CD4-positive, alpha-beta T cell (primary cell): ENCODE measurements around the gene PTF1A. TPM values are rescaled to one million over a fixed set of nuclear protein-coding genes. Genes with fewer than 3 reads are reported as not detected.

ENCODE experiments used
- ATAC-seq: fragments of 200-7000 bp; cut with Tn5 transposase; one replicate; pipeline ENCODE4 v1.10.0; 2022; ENCODE audit warnings: mild to moderate bottlenecking; ENCODE audit not compliant: poor library complexity
- CTCF ChIA-PET: fragments of 350-600 bp; sonication (Branson Sonifier 250); formaldehyde crosslinking; loops from one replicate; lab custom pipeline; 2021; ENCODE audit warnings: antibody characterized with exemption, inconsistent platforms; lab: Charles Lee
- POLR2A ChIA-PET: fragments of 350-600 bp; sonication (Branson Sonifier 250); formaldehyde crosslinking; loops from one replicate; lab custom pipeline; 2021; ENCODE audit warnings: antibody characterized with exemption, inconsistent platforms; lab: Charles Lee
- DNase-seq, 14 experiments: peaks; one replicate each; pipeline ENCODE4 v3.0.0-alpha.2; 2013 to 2020; ENCODE audit warnings: mixed read lengths in 2 of 14
- H3K27ac ChIP-seq, 2 donors: one replicate each; pipeline versions ENCODE4 v1.5.1 to v1.7.0; 2013; ENCODE audit warnings: low read length in 2 of 2, low read depth in 1 of 2, mild to moderate bottlenecking in 1 of 2
- H3K27me3 ChIP-seq, 2 experiments: 1 replicate in 1 of 2; 2 replicates in 1 of 2; pipeline versions ENCODE4 v1.6.1 to v1.7.0; 2013; ENCODE audit warnings: low read length in 2 of 2, control low read depth in 1 of 2, mild to moderate bottlenecking in 1 of 2, moderate library complexity in 1 of 2; ENCODE audit not compliant: insufficient read depth in 2 of 2, control insufficient read depth in 1 of 2
- H3K36me3 ChIP-seq: one replicate; pipeline ENCODE4 v1.6.1; 2013; ENCODE audit warnings: low read length, control low read depth; ENCODE audit not compliant: insufficient read depth
- H3K4me1 ChIP-seq: one replicate; pipeline ENCODE4 v1.6.1; 2013; ENCODE audit warnings: low read length, control low read depth; ENCODE audit not compliant: insufficient read depth
- H3K4me3 ChIP-seq: one replicate; pipeline ENCODE4 v1.5.1; 2013; ENCODE audit warnings: mild to moderate bottlenecking, low read length, moderate library complexity
- H3K9me3 ChIP-seq, 2 experiments: 1 replicate in 1 of 2; 2 replicates in 1 of 2; pipeline versions ENCODE4 v1.6.1 to v1.7.0; 2013; ENCODE audit warnings: low read length in 2 of 2, mild to moderate bottlenecking in 2 of 2, control low read depth in 1 of 2, moderate library complexity in 1 of 2; ENCODE audit not compliant: control insufficient read depth in 1 of 2, insufficient read depth in 1 of 2
- H3K27ac Mint-ChIP-seq: one replicate; pipeline ENCODE4 v1.8.0; 2020; ENCODE audit warnings: mixed read lengths
- H3K27me3 Mint-ChIP-seq: one replicate; pipeline ENCODE4 v1.8.0; 2021; ENCODE audit warnings: mixed read lengths
- H3K36me3 Mint-ChIP-seq: one replicate; pipeline ENCODE4 v1.8.0; 2021; ENCODE audit warnings: low read depth, mixed read lengths
- H3K4me1 Mint-ChIP-seq: one replicate; pipeline ENCODE4 v1.8.0; 2021; ENCODE audit warnings: low read depth, mixed read lengths
- H3K4me3 Mint-ChIP-seq: one replicate; pipeline ENCODE4 v1.8.0; 2020; ENCODE audit warnings: mild to moderate bottlenecking, mixed read lengths
- H3K9me3 Mint-ChIP-seq: one replicate; pipeline ENCODE4 v1.8.0; 2020; ENCODE audit warnings: mixed read lengths
- intact Hi-C, 2 experiments: fragments of 100-400 bp; cut with DNase I in 1 of 2; cut with micrococcal nuclease in 1 of 2; formaldehyde crosslinking; loops; one replicate each; pipeline versions ENCODE4 v1.15.1 to v1.9.0; 2023 to 2025; cut with DNase I, micrococcal nuclease
- total RNA-seq, 174 experiments: library from RNA in 2 of 174; stranded (reverse) in 2 of 174; gene quantifications; one replicate each; pipeline ENCODE4 v1.2.3 and lab custom pipeline; 2021 to 2026
- TF ChIP-seq, protein P1 (sequence below): fragments of 200-600 bp; IDR thresholded peaks from one replicate; pipeline ENCODE4 v1.8.0; 2022; ENCODE audit warnings: antibody characterized with exemption, mild to moderate bottlenecking

PTF1A gene
- total RNA-seq, 2 experiments from 2014 or later, result not detected

DNA sequence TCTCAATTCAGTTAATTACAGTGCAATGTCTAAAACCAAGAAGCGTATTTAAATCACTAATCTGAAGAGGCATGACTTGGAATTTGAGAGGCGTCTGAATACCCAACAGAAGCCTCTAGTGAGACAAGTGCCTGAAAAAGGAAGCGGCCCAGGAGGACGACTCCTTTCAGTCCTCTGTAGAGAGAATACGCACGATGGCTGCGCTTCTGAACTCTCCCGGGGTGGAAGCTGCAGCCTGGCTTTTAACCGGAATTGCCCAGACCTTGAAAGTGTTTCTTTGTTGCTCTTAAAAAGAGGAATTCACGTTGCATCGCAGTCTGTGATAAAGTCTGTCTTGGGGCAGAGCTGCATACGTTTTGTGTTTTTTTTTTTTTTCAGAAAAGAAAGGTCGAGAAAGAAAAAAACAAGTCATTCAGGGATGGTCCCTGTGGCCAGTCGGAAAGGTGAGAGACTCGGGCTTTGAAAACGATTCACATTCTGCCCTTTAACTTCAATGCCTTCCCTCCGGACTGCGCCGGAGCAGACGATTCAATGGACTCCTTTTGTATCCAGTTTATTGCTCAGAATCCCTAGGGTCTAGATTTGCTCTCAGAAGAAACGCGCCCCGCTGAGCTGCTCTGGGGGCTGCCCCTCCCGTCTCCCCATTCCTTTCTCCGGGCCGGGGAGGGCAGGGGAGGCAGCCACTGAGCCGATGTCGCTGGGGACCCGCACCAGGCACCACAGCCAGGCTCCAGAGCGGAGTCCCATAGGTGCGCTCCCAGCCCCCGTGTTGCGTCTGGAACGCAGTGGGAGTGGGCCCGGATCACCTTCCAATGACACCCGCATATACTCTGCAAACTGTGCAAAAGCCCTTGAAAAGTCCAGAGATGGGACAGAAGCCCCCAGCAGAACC, 994 bp upstream of the PTF1A start:
- Mint-ChIP-seq H3K27ac (no peak overlapping the region), H3K4me3 (no peak overlapping the region), H3K36me3 (no peaks in the 10 kb centered on the region), H3K4me1 (no peaks in the 10 kb centered on the region), H3K27me3 (peaks cover 65% of the 10 kb centered on the region), H3K9me3 (no peaks in the 10 kb centered on the region)
- no peaks in the 10 kb centered on the region for H3K36me3 ChIP-seq
- POLR2A ChIA-PET, result no interaction called here
- CTCF ChIA-PET, result no interaction called here
- H3K4me3 ChIP-seq, result no peak overlapping the region
- intact Hi-C loops, result no loop called here
- H3K9me3 ChIP-seq, result peaks cover 0 to 5% of the 10 kb centered on the region in 2 experiments
- H3K27ac ChIP-seq, result no peak overlapping the region
- H3K4me1 ChIP-seq, result peaks cover 2% of the 10 kb centered on the region
- ATAC-seq (no peak), DNase-seq (no peak)
- TF ChIP-seq, protein P1, sequence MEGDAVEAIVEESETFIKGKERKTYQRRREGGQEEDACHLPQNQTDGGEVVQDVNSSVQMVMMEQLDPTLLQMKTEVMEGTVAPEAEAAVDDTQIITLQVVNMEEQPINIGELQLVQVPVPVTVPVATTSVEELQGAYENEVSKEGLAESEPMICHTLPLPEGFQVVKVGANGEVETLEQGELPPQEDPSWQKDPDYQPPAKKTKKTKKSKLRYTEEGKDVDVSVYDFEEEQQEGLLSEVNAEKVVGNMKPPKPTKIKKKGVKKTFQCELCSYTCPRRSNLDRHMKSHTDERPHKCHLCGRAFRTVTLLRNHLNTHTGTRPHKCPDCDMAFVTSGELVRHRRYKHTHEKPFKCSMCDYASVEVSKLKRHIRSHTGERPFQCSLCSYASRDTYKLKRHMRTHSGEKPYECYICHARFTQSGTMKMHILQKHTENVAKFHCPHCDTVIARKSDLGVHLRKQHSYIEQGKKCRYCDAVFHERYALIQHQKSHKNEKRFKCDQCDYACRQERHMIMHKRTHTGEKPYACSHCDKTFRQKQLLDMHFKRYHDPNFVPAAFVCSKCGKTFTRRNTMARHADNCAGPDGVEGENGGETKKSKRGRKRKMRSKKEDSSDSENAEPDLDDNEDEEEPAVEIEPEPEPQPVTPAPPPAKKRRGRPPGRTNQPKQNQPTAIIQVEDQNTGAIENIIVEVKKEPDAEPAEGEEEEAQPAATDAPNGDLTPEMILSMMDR, result no peak
- peaks cover 43 to 65% of the 10 kb centered on the region in 2 experiments for H3K27me3 ChIP-seq

DNA sequence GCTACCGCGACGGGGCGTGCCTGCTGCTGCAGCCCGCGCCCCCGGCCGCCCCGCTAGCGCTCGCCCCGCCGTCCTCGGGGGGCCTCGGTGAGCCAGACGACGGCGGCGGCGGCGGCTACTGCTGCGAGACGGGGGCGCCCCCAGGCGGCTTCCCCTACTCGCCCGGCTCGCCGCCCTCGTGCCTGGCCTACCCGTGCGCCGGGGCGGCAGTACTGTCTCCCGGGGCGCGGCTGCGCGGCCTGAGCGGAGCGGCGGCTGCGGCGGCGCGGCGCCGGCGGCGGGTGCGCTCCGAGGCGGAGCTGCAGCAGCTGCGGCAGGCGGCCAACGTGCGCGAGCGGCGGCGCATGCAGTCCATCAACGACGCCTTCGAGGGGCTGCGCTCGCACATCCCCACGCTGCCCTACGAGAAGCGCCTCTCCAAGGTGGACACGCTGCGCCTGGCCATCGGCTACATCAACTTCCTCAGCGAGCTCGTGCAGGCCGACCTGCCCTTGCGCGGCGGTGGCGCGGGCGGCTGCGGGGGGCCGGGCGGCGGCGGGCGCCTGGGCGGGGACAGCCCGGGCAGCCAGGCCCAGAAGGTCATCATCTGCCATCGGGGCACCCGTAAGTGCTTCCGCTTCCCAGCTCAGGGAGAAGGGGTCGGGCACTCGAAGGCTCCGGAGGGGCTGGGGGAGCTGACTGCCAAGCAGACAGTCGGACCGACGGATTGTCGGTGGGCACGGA, 761 bp downstream of the PTF1A start:
- no peaks in the 10 kb centered on the region for H3K9me3 Mint-ChIP-seq
- H3K4me1 ChIP-seq, result peaks cover 2% of the 10 kb centered on the region
- TF ChIP-seq, protein P1, result no peak
- no peaks in the 10 kb centered on the region for H3K36me3 Mint-ChIP-seq
- H3K4me1 Mint-ChIP-seq, result peaks cover under 1% of the 10 kb centered on the region
- ChIA-PET CTCF (no interaction called here), POLR2A (no interaction called here)
- intact Hi-C loops, result no loop called here
- no peaks in the 10 kb centered on the region for H3K36me3 ChIP-seq
- H3K9me3 ChIP-seq, result peaks cover 0 to 5% of the 10 kb centered on the region in 2 experiments
- no peak overlapping the region for H3K4me3 ChIP-seq
- H3K27me3 Mint-ChIP-seq, result peaks cover 73% of the 10 kb centered on the region
- ATAC-seq, result no peak
- H3K4me3 Mint-ChIP-seq, result no peak overlapping the region
- H3K27me3 ChIP-seq, result peaks cover 53 to 73% of the 10 kb centered on the region in 2 experiments
- no peak overlapping the region for H3K27ac ChIP-seq
- no peak for DNase-seq
- no peak overlapping the region for H3K27ac Mint-ChIP-seq

DNA sequence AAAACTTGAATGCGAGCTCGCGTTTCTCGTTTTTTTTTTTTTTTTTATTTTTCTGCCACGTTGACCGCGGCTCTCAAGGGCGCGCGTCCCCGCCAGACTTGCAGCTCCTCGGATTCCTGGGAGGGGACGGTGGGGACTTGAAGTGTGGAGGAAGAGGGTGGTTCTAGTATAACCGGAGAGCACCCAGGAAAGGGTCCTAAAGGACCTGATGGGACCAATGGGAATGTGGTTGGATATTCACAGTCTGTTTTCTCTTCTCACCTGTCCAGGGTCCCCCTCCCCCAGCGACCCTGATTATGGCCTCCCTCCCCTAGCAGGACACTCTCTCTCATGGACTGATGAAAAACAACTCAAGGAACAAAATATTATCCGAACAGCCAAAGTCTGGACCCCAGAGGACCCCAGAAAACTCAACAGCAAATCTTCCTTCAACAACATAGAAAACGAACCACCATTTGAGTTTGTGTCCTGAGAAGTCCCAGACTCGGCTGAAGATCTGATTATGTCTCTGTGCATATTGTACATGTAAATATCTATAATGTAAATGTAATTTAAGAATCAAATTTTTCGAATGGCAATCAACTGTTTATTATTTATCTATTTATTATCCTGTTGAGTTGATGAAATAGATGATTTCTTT, 1.4 kb downstream of the PTF1A start:
- intact Hi-C loops, result no loop called here
- no peaks in the 10 kb centered on the region for H3K9me3 Mint-ChIP-seq
- ChIA-PET CTCF (no interaction called here), POLR2A (no interaction called here)
- Histone ChIP-seq H3K27ac (no peak overlapping the region), H3K4me1 (peaks cover 2% of the 10 kb centered on the region), H3K27me3 (peaks cover 52 to 79% of the 10 kb centered on the region in 2 experiments), H3K36me3 (no peaks in the 10 kb centered on the region), H3K4me3 (no peak overlapping the region), H3K9me3 (peaks cover 0 to 5% of the 10 kb centered on the region in 2 experiments)
- H3K27me3 Mint-ChIP-seq, result peaks cover 73% of the 10 kb centered on the region
- H3K4me1 Mint-ChIP-seq, result peaks cover 5% of the 10 kb centered on the region
- TF ChIP-seq, protein P1, result no peak
- no peak overlapping the region for H3K4me3 Mint-ChIP-seq
- no peak for DNase-seq
- H3K36me3 Mint-ChIP-seq, result no peaks in the 10 kb centered on the region
- no peak for ATAC-seq
- H3K27ac Mint-ChIP-seq, result no peak overlapping the region
